Neural cell (in vitro differentiated cells): Measurements from ENCODE around the gene LRFN5. TPM values are rescaled to one million over a fixed set of nuclear protein-coding genes. Genes with fewer than 3 reads are reported as not detected.

Source experiments
- H2AFZ ChIP-seq: fragments of 200-600, 300-800 bp; sonication (generic), shearing (Covaris generic); 2 replicates; pipeline ENCODE4 v1.6.0; 2014; ENCODE audit warnings: low read depth, mild to moderate bottlenecking, antibody characterized with exemption, low read length, moderate library complexity
- H3F3A ChIP-seq: fragments of 200-600 bp; shearing (Covaris generic); 2 replicates; pipeline ENCODE4 v1.6.1; 2016; ENCODE audit warnings: mild to moderate bottlenecking, moderate library complexity, mixed read lengths, antibody characterized with exemption, low read length; ENCODE audit not compliant: insufficient read depth, poor library complexity, severe bottlenecking
- H3K27ac ChIP-seq: fragments of 200-600, 300-800 bp; sonication (generic), shearing (Covaris generic); 2 replicates; pipeline ENCODE4 v1.5.1; 2014; ENCODE audit warnings: mild to moderate bottlenecking, low read length, moderate library complexity
- H3K27me3 ChIP-seq: fragments of 300-800, 200-600 bp; sonication (generic), shearing (Covaris generic); 2 replicates; pipeline ENCODE4 v1.6.0; 2014; ENCODE audit warnings: mild to moderate bottlenecking, low read depth, low read length, moderate library complexity; ENCODE audit not compliant: insufficient read depth
- H3K36me3 ChIP-seq: fragments of 300-800, 200-600 bp; sonication (generic), shearing (Covaris generic); 2 replicates; pipeline ENCODE4 v1.5.1; 2014; ENCODE audit warnings: mild to moderate bottlenecking, antibody characterized with exemption, low read length, moderate library complexity; ENCODE audit not compliant: insufficient read depth
- H3K4me2 ChIP-seq: fragments of 300-800, 200-600 bp; sonication (generic), shearing (Covaris generic); 2 replicates; pipeline ENCODE4 v1.6.0; 2014; ENCODE audit warnings: mild to moderate bottlenecking, low read length
- H3K4me3 ChIP-seq: fragments of 300-800, 200-600 bp; sonication (generic), shearing (Covaris generic); 2 replicates; pipeline ENCODE4 v1.5.1; 2014; ENCODE audit warnings: mild to moderate bottlenecking, low read length, moderate library complexity
- H3K79me2 ChIP-seq: fragments of 200-600 bp; shearing (Covaris generic); replicated peaks from 2 replicates; pipeline ENCODE4 v1.6.0; 2014; ENCODE audit warnings: mild to moderate bottlenecking, low read length, moderate library complexity; ENCODE audit not compliant: insufficient read depth
- H3K9ac ChIP-seq: fragments of 300-800, 200-600 bp; sonication (generic), shearing (Covaris generic); 2 replicates; pipeline ENCODE4 v1.6.1; 2016; ENCODE audit warnings: mild to moderate bottlenecking, low read length, mixed read lengths
- H3K9me2 ChIP-seq: fragments of 200-600 bp; shearing (Covaris generic); 2 replicates; pipeline ENCODE4 v1.6.1; 2016; ENCODE audit warnings: mild to moderate bottlenecking, low read length, mixed read lengths; ENCODE audit not compliant: insufficient read depth
- H3K9me3 ChIP-seq: fragments of 200-600, 300-800 bp; sonication (generic), shearing (Covaris generic); 2 replicates; pipeline ENCODE4 v1.6.1; 2016; ENCODE audit warnings: mild to moderate bottlenecking, mixed run types, low read length, moderate library complexity, mixed read lengths
- H4K20me1 ChIP-seq: fragments of 200-600 bp; shearing (Covaris generic); 2 replicates; pipeline ENCODE4 v1.6.1; 2016; ENCODE audit warnings: mild to moderate bottlenecking, mixed run types; ENCODE audit not compliant: insufficient read depth
- CTCF ChIP-seq: fragments of 450-650 bp; IDR thresholded peaks from 2 replicates; pipeline ENCODE4 v1.5.1; 2014; ENCODE audit warnings: antibody characterized with exemption, mild to moderate bottlenecking, moderate library complexity; ENCODE audit not compliant: poor library complexity, severe bottlenecking
- EP300 ChIP-seq: fragments of 450-650 bp; conservative IDR thresholded peaks from 2 replicates; pipeline ENCODE4 v1.6.1; 2014; ENCODE audit warnings: antibody characterized with exemption, mild to moderate bottlenecking, moderate library complexity; ENCODE audit not compliant: poor library complexity, severe bottlenecking
- EZH2 ChIP-seq: fragments of 200-600, 300-800 bp; shearing (Covaris generic), sonication (generic); IDR thresholded peaks from 2 replicates; pipeline ENCODE4 v1.6.1; 2014; ENCODE audit warnings: antibody characterized with exemption, low read length, borderline replicate concordance, mild to moderate bottlenecking; ENCODE audit not compliant: insufficient read depth, poor library complexity, severe bottlenecking
- MXI1 ChIP-seq: fragments of 450-650 bp; conservative IDR thresholded peaks from 2 replicates; pipeline ENCODE4 v1.6.1; 2014; ENCODE audit warnings: antibody characterized with exemption, mild to moderate bottlenecking; ENCODE audit not compliant: poor library complexity, severe bottlenecking
- POLR2AphosphoS5 ChIP-seq: IDR thresholded peaks from 2 replicates; pipeline ENCODE4 v1.6.1; 2012
- RAD21 ChIP-seq: fragments of 450-650 bp; conservative IDR thresholded peaks from 2 replicates; pipeline ENCODE4 v1.6.1; 2014; ENCODE audit warnings: antibody characterized with exemption, mild to moderate bottlenecking, moderate library complexity
- REST ChIP-seq: IDR thresholded peaks from 2 replicates; pipeline ENCODE4 v1.6.1; 2012; ENCODE audit warnings: borderline replicate concordance
- SMC3 ChIP-seq: fragments of 450-650 bp; conservative IDR thresholded peaks from 2 replicates; pipeline ENCODE4 v1.6.1; 2014; ENCODE audit warnings: antibody characterized with exemption, mild to moderate bottlenecking, moderate library complexity; ENCODE audit not compliant: poor library complexity
- TAF1 ChIP-seq: IDR thresholded peaks from 2 replicates; pipeline ENCODE4 v1.6.1; 2012; ENCODE audit warnings: low read depth
- polyA plus RNA-seq: library from polyadenylated mRNA; depleted of rRNA; stranded (reverse); fragments of >200 nt; gene quantifications from 2 replicates; pipeline ENCODE4 v1.2.3, GENCODE V29; 2014

The LRFN5 gene
- polyA plus RNA-seq, 1 donor from 2014 or later: 24.5 TPM

GRCh38 chr14:41623736-41624135, 17.1 kb downstream of the LRFN5 start:
- Histone ChIP-seq H3K36me3 (no peaks in the 10 kb centered on the region), H3K4me3 (no peak overlapping the region), H3K79me2 (no peaks in the 10 kb centered on the region), H3K27me3 (no peaks in the 10 kb centered on the region), H3K9me3 (no peaks in the 10 kb centered on the region), H3K4me2 (no peak overlapping the region), H3K27ac (no peak overlapping the region), H3K9me2 (no peaks in the 10 kb centered on the region), H3F3A (no peaks in the 10 kb centered on the region), H3K9ac (no peak overlapping the region), H2AFZ (no peak overlapping the region), H4K20me1 (no peaks in the 10 kb centered on the region)
- TF ChIP-seq CTCF: no peak
- TF ChIP-seq EZH2: no peak
- TF ChIP-seq MXI1: no peak
- no peak for TF ChIP-seq POLR2AphosphoS5
- no peak for TF ChIP-seq SMC3
- no peak for TF ChIP-seq TAF1
- no peak for TF ChIP-seq RAD21
- TF ChIP-seq EP300: no peak
- TF ChIP-seq REST: no peak

GRCh38 chr14:41629876-41630275, 23.2 kb downstream of the LRFN5 start:
- H3F3A ChIP-seq: no peaks in the 10 kb centered on the region
- no peaks in the 10 kb centered on the region for H3K9me3 ChIP-seq
- no peaks in the 10 kb centered on the region for H3K9me2 ChIP-seq
- no peaks in the 10 kb centered on the region for H3K27me3 ChIP-seq
- H3K9ac ChIP-seq: no peak overlapping the region
- no peak overlapping the region for H3K27ac ChIP-seq
- H3K79me2 ChIP-seq: no peaks in the 10 kb centered on the region
- TF ChIP-seq EP300 (no peak), MXI1 (no peak), CTCF (no peak), EZH2 (no peak), REST (no peak), TAF1 (no peak), POLR2AphosphoS5 (no peak), SMC3 (no peak), RAD21 (no peak)
- no peak overlapping the region for H3K4me3 ChIP-seq
- H2AFZ ChIP-seq: no peak overlapping the region
- no peaks in the 10 kb centered on the region for H3K36me3 ChIP-seq
- no peak overlapping the region for H3K4me2 ChIP-seq
- no peaks in the 10 kb centered on the region for H4K20me1 ChIP-seq
